ENCODE results near the gene STARD5.

- TF ChIP-seq, protein P1, sequence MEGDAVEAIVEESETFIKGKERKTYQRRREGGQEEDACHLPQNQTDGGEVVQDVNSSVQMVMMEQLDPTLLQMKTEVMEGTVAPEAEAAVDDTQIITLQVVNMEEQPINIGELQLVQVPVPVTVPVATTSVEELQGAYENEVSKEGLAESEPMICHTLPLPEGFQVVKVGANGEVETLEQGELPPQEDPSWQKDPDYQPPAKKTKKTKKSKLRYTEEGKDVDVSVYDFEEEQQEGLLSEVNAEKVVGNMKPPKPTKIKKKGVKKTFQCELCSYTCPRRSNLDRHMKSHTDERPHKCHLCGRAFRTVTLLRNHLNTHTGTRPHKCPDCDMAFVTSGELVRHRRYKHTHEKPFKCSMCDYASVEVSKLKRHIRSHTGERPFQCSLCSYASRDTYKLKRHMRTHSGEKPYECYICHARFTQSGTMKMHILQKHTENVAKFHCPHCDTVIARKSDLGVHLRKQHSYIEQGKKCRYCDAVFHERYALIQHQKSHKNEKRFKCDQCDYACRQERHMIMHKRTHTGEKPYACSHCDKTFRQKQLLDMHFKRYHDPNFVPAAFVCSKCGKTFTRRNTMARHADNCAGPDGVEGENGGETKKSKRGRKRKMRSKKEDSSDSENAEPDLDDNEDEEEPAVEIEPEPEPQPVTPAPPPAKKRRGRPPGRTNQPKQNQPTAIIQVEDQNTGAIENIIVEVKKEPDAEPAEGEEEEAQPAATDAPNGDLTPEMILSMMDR (conservative IDR thresholded peaks at IDR 0.05; ENCODE audit: low read length): no peak
- TF ChIP-seq EZH2phosphoT487 (IDR thresholded peaks at IDR 0.05; ENCODE audit: borderline replicate concordance): no peak
Measured at GRCh38 chr15:81282606-81282895, 41.4 kb downstream of the STARD5 start.
